ENCODE results near the gene MAGI2. TPM values are rescaled to one million over a fixed set of nuclear protein-coding genes. Genes with fewer than 3 reads are reported as not detected.

The MAGI2 gene
- total and polyA plus RNA-seq, 9 donors, result 7.1 to 20.4 (median 18.7) TPM

- no peaks in the 10 kb centered on the region for H3K27me3 ChIP-seq
- no peak overlapping the region for H3K27ac ChIP-seq
- no peak for DNase-seq
- TF ChIP-seq EP300 (IDR thresholded peaks at IDR 0.05) (no peak), CTCF (IDR thresholded peaks at IDR 0.05) (no peak), POLR2A (IDR thresholded peaks at IDR 0.05) (no peak)
- H3K4me1 ChIP-seq (ENCODE audit: insufficient read depth), result no peaks in the 10 kb centered on the region
- H3K9me3 ChIP-seq, result no peaks in the 10 kb centered on the region
- H3K4me3 ChIP-seq, result no peak overlapping the region
- intact Hi-C loops (cut with DNase I), result no loop called here
- H3K36me3 ChIP-seq, result no peaks in the 10 kb centered on the region
- WGBS, 3 donors, result 64 to 79% (median 77%) methylated on average over 1 of the region's 1 CpG
Measured at GRCh38 chr7:78377532-78377931, 1075.9 kb downstream of the MAGI2 start.

GRCh38 chr7:78370936-78371335 is 1082.5 kb downstream of the MAGI2 start:
- no peaks in the 10 kb centered on the region for H3K27me3 ChIP-seq
- intact Hi-C loops (cut with DNase I), result no loop called here
- TF ChIP-seq CTCF (IDR thresholded peaks at IDR 0.05), result no peak
- no peak for TF ChIP-seq POLR2A (IDR thresholded peaks at IDR 0.05)
- TF ChIP-seq EP300 (IDR thresholded peaks at IDR 0.05), result no peak

DNA sequence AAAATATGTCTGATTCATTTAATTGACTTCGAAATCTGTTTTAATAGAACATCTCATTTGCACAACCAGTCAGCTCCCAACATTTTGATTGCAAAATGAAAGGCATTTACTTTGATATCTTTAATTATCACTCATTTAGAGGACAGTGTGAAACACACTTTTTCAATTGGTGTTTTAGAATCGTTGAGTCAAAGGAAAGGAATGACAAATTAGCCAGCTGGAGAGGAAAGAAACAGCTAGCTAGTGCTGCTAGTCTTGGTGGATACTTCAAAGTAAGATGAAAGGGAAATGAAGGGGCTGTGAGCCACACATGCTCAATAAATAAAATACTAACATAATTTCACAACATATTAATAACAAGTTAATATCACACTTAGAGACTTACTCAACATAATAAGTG is 1084.7 kb downstream of the MAGI2 start:
- intact Hi-C loops (cut with DNase I), result no loop called here

More at GRCh38 chr7:78370936-78371335, 1082.5 kb downstream of the MAGI2 start:
- H3K36me3 ChIP-seq, result no peaks in the 10 kb centered on the region
- no peak for DNase-seq
- no peak overlapping the region for H3K4me3 ChIP-seq
- no peaks in the 10 kb centered on the region for H3K9me3 ChIP-seq
- no peak overlapping the region for H3K27ac ChIP-seq
- H3K4me1 ChIP-seq (ENCODE audit: insufficient read depth), result no peaks in the 10 kb centered on the region

GRCh38 chr7:78367280-78367773 is 1086.1 kb downstream of the MAGI2 start:
- Histone ChIP-seq H3K36me3 (no peaks in the 10 kb centered on the region), H3K27ac (no peak overlapping the region), H3K4me1 (ENCODE audit: insufficient read depth) (no peaks in the 10 kb centered on the region), H3K4me3 (no peak overlapping the region), H3K9me3 (no peaks in the 10 kb centered on the region), H3K27me3 (no peaks in the 10 kb centered on the region)
- no peak for DNase-seq
- intact Hi-C loops (cut with DNase I), result no loop called here
- 95% methylated on average over 5 of the region's 5 CpGs for WGBS, 3 donors
- no peak for TF ChIP-seq EP300 (IDR thresholded peaks at IDR 0.05)
- TF ChIP-seq CTCF (IDR thresholded peaks at IDR 0.05), result no peak
- no peak for TF ChIP-seq POLR2A (IDR thresholded peaks at IDR 0.05)

More for the DNA sequence above, 1084.7 kb downstream of the MAGI2 start:
- no peaks in the 10 kb centered on the region for H3K9me3 ChIP-seq
- no peak overlapping the region for H3K27ac ChIP-seq
- no peaks in the 10 kb centered on the region for H3K27me3 ChIP-seq
- 50 to 57% (median 50%) methylated on average over 2 of the region's 2 CpGs for WGBS, 3 donors
- no peaks in the 10 kb centered on the region for H3K4me1 ChIP-seq (ENCODE audit: insufficient read depth)
- no peak for TF ChIP-seq CTCF (IDR thresholded peaks at IDR 0.05)
- TF ChIP-seq EP300 (IDR thresholded peaks at IDR 0.05), result no peak
- no peak for TF ChIP-seq POLR2A (IDR thresholded peaks at IDR 0.05)
- H3K36me3 ChIP-seq, result no peaks in the 10 kb centered on the region
- H3K4me3 ChIP-seq, result no peak overlapping the region
- DNase-seq, result no peak

Data from ovary (tissue), 9 donors.